Measurements from ENCODE around the gene UBE2E1. TPM values are rescaled to one million over a fixed set of nuclear protein-coding genes. Genes with fewer than 3 reads are reported as not detected.
"Not testable (repeated sequence)": the region's sequence is repeated elsewhere in the genome, so short reads cannot be mapped to it uniquely, and the experiment has no call there.

UBE2E1 gene
- total RNA-seq, 1 donor from 2014 or later, result 72.6 TPM

- H3K27ac Mint-ChIP-seq, result no peak overlapping the region
- H3K27me3 Mint-ChIP-seq, result no peaks in the 10 kb centered on the region
- peaks cover 18% of the 10 kb centered on the region for H3K4me1 Mint-ChIP-seq
- no peak for DNase-seq
- intact Hi-C loops (cut with micrococcal nuclease), result no loop called here
- H3K36me3 Mint-ChIP-seq (ENCODE audit: low read depth), result peaks cover 3% of the 10 kb centered on the region
- no peak overlapping the region for H3K4me3 Mint-ChIP-seq
- no peaks in the 10 kb centered on the region for H3K9me3 Mint-ChIP-seq
Measured at GRCh38 chr3:23834082-23834870, 28.5 kb downstream of the UBE2E1 start.

- no peak for DNase-seq
- no peak overlapping the region for H3K4me3 Mint-ChIP-seq
- peaks cover 15% of the 10 kb centered on the region for H3K4me1 Mint-ChIP-seq
- H3K27me3 Mint-ChIP-seq, result no peaks in the 10 kb centered on the region
- intact Hi-C loops (cut with micrococcal nuclease), result no loop called here
- H3K27ac Mint-ChIP-seq, result no peak overlapping the region
- peaks cover 3% of the 10 kb centered on the region for H3K36me3 Mint-ChIP-seq (ENCODE audit: low read depth)
- H3K9me3 Mint-ChIP-seq, result no peaks in the 10 kb centered on the region
Measured at GRCh38 chr3:23835087-23835486, 29.3 kb downstream of the UBE2E1 start.

- intact Hi-C loops (cut with micrococcal nuclease), result no loop called here
- Mint-ChIP-seq H3K27me3 (no peaks in the 10 kb centered on the region), H3K36me3 (ENCODE audit: low read depth) (no peaks in the 10 kb centered on the region), H3K4me3 (no peak overlapping the region), H3K4me1 (peaks cover 9% of the 10 kb centered on the region), H3K9me3 (no peaks in the 10 kb centered on the region), H3K27ac (no peak overlapping the region)
- no peak for DNase-seq
Measured at GRCh38 chr3:23835802-23836201, 30.0 kb downstream of the UBE2E1 start.

GRCh38 chr3:23836536-23837230 is 30.9 kb downstream of the UBE2E1 start:
- Mint-ChIP-seq H3K4me3 (no peak overlapping the region), H3K4me1 (peaks cover 7% of the 10 kb centered on the region), H3K36me3 (ENCODE audit: low read depth) (no peaks in the 10 kb centered on the region), H3K9me3 (no peaks in the 10 kb centered on the region), H3K27me3 (no peaks in the 10 kb centered on the region), H3K27ac (no peak overlapping the region)
- DNase-seq, result no peak
- intact Hi-C loops (cut with micrococcal nuclease), result no loop called here

- H3K4me3 Mint-ChIP-seq, result no peak overlapping the region
- no peaks in the 10 kb centered on the region for H3K9me3 Mint-ChIP-seq
- no peak overlapping the region for H3K27ac Mint-ChIP-seq
- intact Hi-C loops (cut with micrococcal nuclease), result no loop called here
- H3K27me3 Mint-ChIP-seq, result no peaks in the 10 kb centered on the region
- peaks cover 4% of the 10 kb centered on the region for H3K4me1 Mint-ChIP-seq
- no peak for DNase-seq
- H3K36me3 Mint-ChIP-seq (ENCODE audit: low read depth), result no peaks in the 10 kb centered on the region
Measured at GRCh38 chr3:23837286-23837685, 31.5 kb downstream of the UBE2E1 start.

- Mint-ChIP-seq H3K36me3 (ENCODE audit: low read depth) (no peaks in the 10 kb centered on the region), H3K27me3 (no peaks in the 10 kb centered on the region), H3K4me3 (no peak overlapping the region), H3K4me1 (peaks cover 4% of the 10 kb centered on the region), H3K27ac (no peak overlapping the region), H3K9me3 (no peaks in the 10 kb centered on the region)
- intact Hi-C loops (cut with micrococcal nuclease), result no loop called here
- no peak for DNase-seq
Measured at GRCh38 chr3:23837691-23838090, 31.9 kb downstream of the UBE2E1 start.

GRCh38 chr3:23840521-23840920 is 34.8 kb downstream of the UBE2E1 start:
- H3K27ac Mint-ChIP-seq, result no peak overlapping the region
- no peaks in the 10 kb centered on the region for H3K36me3 Mint-ChIP-seq (ENCODE audit: low read depth)
- intact Hi-C loops (cut with micrococcal nuclease), result no loop called here
- H3K4me1 Mint-ChIP-seq, result peaks cover 3% of the 10 kb centered on the region
- DNase-seq, result no peak
- H3K4me3 Mint-ChIP-seq, result no peak overlapping the region
- no peaks in the 10 kb centered on the region for H3K27me3 Mint-ChIP-seq
- H3K9me3 Mint-ChIP-seq, result no peaks in the 10 kb centered on the region

- no peak overlapping the region for H3K4me3 Mint-ChIP-seq
- no peak overlapping the region for H3K27ac Mint-ChIP-seq
- no peaks in the 10 kb centered on the region for H3K27me3 Mint-ChIP-seq
- H3K36me3 Mint-ChIP-seq (ENCODE audit: low read depth), result no peaks in the 10 kb centered on the region
- H3K9me3 Mint-ChIP-seq, result no peaks in the 10 kb centered on the region
- intact Hi-C loops (cut with micrococcal nuclease), result no loop called here
- DNase-seq, result no peak
- peaks cover 6% of the 10 kb centered on the region for H3K4me1 Mint-ChIP-seq
Measured at GRCh38 chr3:23843869-23844268, 38.1 kb downstream of the UBE2E1 start.

- H3K4me3 Mint-ChIP-seq, result no peak overlapping the region
- intact Hi-C loops (cut with micrococcal nuclease), result no loop called here
- H3K9me3 Mint-ChIP-seq, result peaks cover 5% of the 10 kb centered on the region
- peaks cover 1% of the 10 kb centered on the region for H3K36me3 Mint-ChIP-seq (ENCODE audit: low read depth)
- peaks cover 6% of the 10 kb centered on the region for H3K4me1 Mint-ChIP-seq
- no peak for DNase-seq
- no peak overlapping the region for H3K27ac Mint-ChIP-seq
- H3K27me3 Mint-ChIP-seq, result no peaks in the 10 kb centered on the region
Measured at GRCh38 chr3:23845326-23846216, 39.8 kb downstream of the UBE2E1 start.

- H3K4me1 Mint-ChIP-seq; H3K27me3 Mint-ChIP-seq; intact Hi-C loops (cut with micrococcal nuclease); H3K4me3 Mint-ChIP-seq; DNase-seq; H3K9me3 Mint-ChIP-seq; H3K27ac Mint-ChIP-seq: not testable (repeated sequence)
- H3K36me3 Mint-ChIP-seq (ENCODE audit: low read depth), result peaks cover 14% of the 10 kb centered on the region
Measured at GRCh38 chr3:23849462-23849861, 43.7 kb downstream of the UBE2E1 start.

GRCh38 chr3:23856286-23856685 is 50.5 kb downstream of the UBE2E1 start:
- Mint-ChIP-seq H3K4me1 (peaks cover 26% of the 10 kb centered on the region), H3K4me3 (no peak overlapping the region), H3K9me3 (peaks cover 5% of the 10 kb centered on the region), H3K27me3 (no peaks in the 10 kb centered on the region), H3K27ac (no peak overlapping the region), H3K36me3 (ENCODE audit: low read depth) (peaks cover 11% of the 10 kb centered on the region)
- intact Hi-C loops (cut with micrococcal nuclease), result no loop called here
- DNase-seq, result no peak

- intact Hi-C loops (cut with micrococcal nuclease), result no loop called here
- H3K4me3 Mint-ChIP-seq, result no peak overlapping the region
- H3K9me3 Mint-ChIP-seq, result no peaks in the 10 kb centered on the region
- peaks cover 10% of the 10 kb centered on the region for H3K36me3 Mint-ChIP-seq (ENCODE audit: low read depth)
- H3K27ac Mint-ChIP-seq, result no peak overlapping the region
- DNase-seq, result peak; percentile 50
- peaks cover 30% of the 10 kb centered on the region for H3K4me1 Mint-ChIP-seq
- H3K27me3 Mint-ChIP-seq, result no peaks in the 10 kb centered on the region
Measured at GRCh38 chr3:23859012-23859743, 53.4 kb downstream of the UBE2E1 start.

- peaks cover 10% of the 10 kb centered on the region for H3K36me3 Mint-ChIP-seq (ENCODE audit: low read depth)
- no peak overlapping the region for H3K4me3 Mint-ChIP-seq
- H3K27ac Mint-ChIP-seq, result no peak overlapping the region
- DNase-seq, result peak; percentile 55
- no peaks in the 10 kb centered on the region for H3K27me3 Mint-ChIP-seq
- intact Hi-C loops (cut with micrococcal nuclease), result no loop called here
- H3K4me1 Mint-ChIP-seq, result peaks cover 30% of the 10 kb centered on the region
- H3K9me3 Mint-ChIP-seq, result no peaks in the 10 kb centered on the region
Measured at GRCh38 chr3:23859839-23860382, 54.2 kb downstream of the UBE2E1 start.
